Endothelial cell of umbilical vein (primary cell): ENCODE results near the gene HSPD1. TPM values are rescaled to one million over a fixed set of nuclear protein-coding genes. Genes with fewer than 3 reads are reported as not detected.
"Not testable (repeated sequence)": the region's sequence is repeated elsewhere in the genome, so short reads cannot be mapped to it uniquely, and the experiment has no call there.

Experiments used
- BruUV-seq: library from RNA; stranded (reverse); fragments of 400-500 nt; replicated peaks from 2 replicates; lab custom pipeline; 2021; lab: Mats Ljungman, UMichigan
- CTCF ChIA-PET: fragments of 300-600, 350-600 bp; sonication (Branson Sonifier 250); formaldehyde crosslinking; loops from one replicate; lab custom pipeline; 2021; ENCODE audit warnings: antibody characterized with exemption, inconsistent platforms; lab: Charles Lee
- POLR2A ChIA-PET: fragments of 300-600, 350-600 bp; sonication (Branson Sonifier 250); formaldehyde crosslinking; loops from one replicate; lab custom pipeline; 2021; ENCODE audit warnings: antibody characterized with exemption, inconsistent platforms; lab: Charles Lee
- DNase-seq: peaks from one replicate; pipeline ENCODE4 v3.0.0-alpha.2; 2011; ENCODE audit warnings: low read depth, low spot score
- FAIRE-seq: peaks from 2 replicates; lab custom pipeline; 2011; peaks lifted over from hg19 to GRCh38; lab: Jason Lieb, UNC
- H2AFZ ChIP-seq: 2 replicates; pipeline ENCODE4 v1.6.0; 2012; ENCODE audit warnings: low read depth, low read length, control low read depth, inconsistent platforms
- H3K27ac ChIP-seq: 2 replicates; pipeline ENCODE4 v1.5.1; 2011; ENCODE audit warnings: low read depth, mild to moderate bottlenecking, control low read depth, low read length, moderate library complexity; ENCODE audit not compliant: insufficient read depth
- H3K27me3 ChIP-seq, 2 experiments: 2 replicates each; pipeline versions ENCODE4 v1.6.0 to v1.6.1; 2011; ENCODE audit warnings: low read length in 2 of 2, mixed read lengths in 1 of 2; ENCODE audit not compliant: control insufficient read depth in 2 of 2, insufficient read depth in 2 of 2
- H3K36me3 ChIP-seq, 2 experiments: 2 replicates in 1 of 2; 3 replicates in 1 of 2; pipeline ENCODE4 v1.5.1; 2011; ENCODE audit warnings: low read length in 2 of 2, mild to moderate bottlenecking in 1 of 2, moderate library complexity in 1 of 2; ENCODE audit not compliant: control insufficient read depth in 2 of 2, insufficient read depth in 2 of 2; ENCODE audit errors: extremely low read depth in 1 of 2
- H3K4me1 ChIP-seq: 3 replicates; pipeline ENCODE4 v1.5.1; 2011; ENCODE audit warnings: mild to moderate bottlenecking, low read length; ENCODE audit not compliant: control insufficient read depth, insufficient read depth; ENCODE audit errors: extremely low read depth
- H3K4me2 ChIP-seq: 2 replicates; pipeline ENCODE4 v1.6.1; 2011; ENCODE audit warnings: low read length, control low read depth, mixed read lengths; ENCODE audit not compliant: insufficient read depth
- H3K4me3 ChIP-seq, 3 experiments: fragments of 200-600 bp in 1 of 3; sonication (generic), shearing (Covaris generic) in 1 of 3; replicated peaks in 1 of 3; 2 replicates each; pipeline ENCODE4 v1.5.1; 2011 to 2016; ENCODE audit warnings: control low read depth in 3 of 3, low read length in 3 of 3, mild to moderate bottlenecking in 2 of 3, inconsistent platforms in 1 of 3, low read depth in 1 of 3, moderate library complexity in 1 of 3; ENCODE audit not compliant: insufficient read depth in 1 of 3
- H3K79me2 ChIP-seq: 2 replicates; pipeline ENCODE4 v1.6.0; 2012; ENCODE audit warnings: low read length, inconsistent platforms; ENCODE audit not compliant: control insufficient read depth, insufficient read depth
- H3K9ac ChIP-seq: replicated peaks from 2 replicates; pipeline ENCODE3; 2011; ENCODE audit warnings: low read length, control low read depth; ENCODE audit not compliant: insufficient read depth; ENCODE audit errors: extremely low read depth
- H3K9me1 ChIP-seq: replicated peaks from 3 replicates; pipeline ENCODE4 v1.6.0; 2011; ENCODE audit warnings: mild to moderate bottlenecking, low read length; ENCODE audit not compliant: control insufficient read depth, insufficient read depth; ENCODE audit errors: extremely low read depth
- H3K9me3 ChIP-seq: replicated peaks from 2 replicates; pipeline ENCODE4 v1.5.1; 2012; ENCODE audit warnings: low read length, inconsistent platforms; ENCODE audit not compliant: control insufficient read depth, insufficient read depth
- H4K20me1 ChIP-seq: replicated peaks from 2 replicates; pipeline ENCODE3; 2011; ENCODE audit warnings: mild to moderate bottlenecking, low read length; ENCODE audit not compliant: control insufficient read depth, insufficient read depth; ENCODE audit errors: extremely low read depth
- EZH2 ChIP-seq: IDR thresholded peaks from 2 replicates; pipeline ENCODE4 v1.6.1; 2012; ENCODE audit warnings: borderline replicate concordance, low read depth, mild to moderate bottlenecking, moderate library complexity, low read length, inconsistent platforms; ENCODE audit not compliant: severe bottlenecking
- POLR2AphosphoS5 ChIP-seq: IDR thresholded peaks from 2 replicates; pipeline ENCODE4 v1.6.1; 2012; ENCODE audit warnings: low read depth, mild to moderate bottlenecking, control low read depth, low read length, moderate library complexity; ENCODE audit not compliant: insufficient read depth
- dilution Hi-C: fragments of 300-500 bp; cut with MboI; formaldehyde crosslinking; loops from one replicate; pipeline ENCODE4 v1.15.0; 2019; ENCODE audit warnings: low sequenced_read_pairs; ENCODE audit not compliant: extremely low pct_ligation_motif_present
- intact Hi-C: fragments of 100-400 bp; cut with micrococcal nuclease; formaldehyde crosslinking; loops from one replicate; pipeline ENCODE4 v1.10.0; 2022
- polyA plus RNA-seq, 4 experiments: library from polyadenylated mRNA; depleted of rRNA in 3 of 4; stranded (reverse) in 3 of 4; unstranded in 1 of 4; fragments of >200 nt; gene quantifications; 2 replicates each; pipeline versions ENCODE4 v1.2.1 to v1.2.3, GENCODE V29; 2011 to 2012; ENCODE audit warnings: missing spikeins in 1 of 4
- total RNA-seq: library from RNA; stranded (reverse); gene quantifications from 2 replicates; pipeline ENCODE4 v1.2.3, GENCODE V29; 2021
- TF ChIP-seq, protein P1 (sequence below), 2 donors: IDR thresholded peaks; 1 replicate in 1 of 2; 2 replicates in 1 of 2; pipeline ENCODE4 v1.5.1; 2011; ENCODE audit warnings: low read length in 2 of 2, mild to moderate bottlenecking in 2 of 2, moderate library complexity in 2 of 2, control low read depth in 1 of 2, inconsistent platforms in 1 of 2, low read depth in 1 of 2; ENCODE audit not compliant: insufficient read depth in 1 of 2; ENCODE audit errors: extremely low read depth in 1 of 2

The HSPD1 gene
- total and polyA plus RNA-seq, 2 donors (not counting 3 experiments of a cell fraction or from before 2014, with no cell fraction given), result 73.2 to 337 TPM

DNA sequence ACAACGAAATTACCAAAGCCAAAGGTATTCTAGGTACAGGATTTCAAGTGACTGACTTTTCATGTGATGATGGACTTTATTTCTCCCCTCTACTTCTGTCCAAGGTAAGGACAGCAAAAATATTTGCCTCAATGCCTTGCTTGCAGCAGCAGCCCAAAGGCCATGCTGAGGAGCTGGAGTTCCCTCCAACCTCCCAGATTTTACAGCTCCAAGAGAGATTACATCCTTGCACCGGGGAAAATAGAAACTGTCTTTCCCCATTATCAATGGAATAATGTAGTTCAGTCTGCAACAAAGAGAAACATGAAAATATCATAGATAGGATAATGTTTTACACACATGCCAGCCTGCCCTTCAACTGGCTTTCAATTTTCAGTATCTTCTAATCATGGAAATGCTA is 13.5 kb downstream of the HSPD1 start:
- Histone ChIP-seq H3K79me2 (peaks cover 2% of the 10 kb centered on the region), H3K9me1 (no peaks in the 10 kb centered on the region), H3K27ac (no peak overlapping the region), H3K36me3 (peaks cover 14 to 15% of the 10 kb centered on the region in 2 experiments), H3K9me3 (peaks cover 2% of the 10 kb centered on the region), H3K27me3 (no peaks in the 10 kb centered on the region), H3K4me2 (no peak overlapping the region), H3K4me1 (no peaks in the 10 kb centered on the region), H3K9ac (no peak overlapping the region), H2AFZ (no peak overlapping the region), H4K20me1 (no peaks in the 10 kb centered on the region), H3K4me3 (no peak overlapping the region)
- intact Hi-C loops (loop anchor here (5.0 kb wide), 1 partner anchor 84 kb away; no protein-coding TSS in a partner anchor), dilution Hi-C loops (no loop called here)
- no peak for TF ChIP-seq POLR2AphosphoS5
- no peak for TF ChIP-seq EZH2
- TF ChIP-seq, protein P1, sequence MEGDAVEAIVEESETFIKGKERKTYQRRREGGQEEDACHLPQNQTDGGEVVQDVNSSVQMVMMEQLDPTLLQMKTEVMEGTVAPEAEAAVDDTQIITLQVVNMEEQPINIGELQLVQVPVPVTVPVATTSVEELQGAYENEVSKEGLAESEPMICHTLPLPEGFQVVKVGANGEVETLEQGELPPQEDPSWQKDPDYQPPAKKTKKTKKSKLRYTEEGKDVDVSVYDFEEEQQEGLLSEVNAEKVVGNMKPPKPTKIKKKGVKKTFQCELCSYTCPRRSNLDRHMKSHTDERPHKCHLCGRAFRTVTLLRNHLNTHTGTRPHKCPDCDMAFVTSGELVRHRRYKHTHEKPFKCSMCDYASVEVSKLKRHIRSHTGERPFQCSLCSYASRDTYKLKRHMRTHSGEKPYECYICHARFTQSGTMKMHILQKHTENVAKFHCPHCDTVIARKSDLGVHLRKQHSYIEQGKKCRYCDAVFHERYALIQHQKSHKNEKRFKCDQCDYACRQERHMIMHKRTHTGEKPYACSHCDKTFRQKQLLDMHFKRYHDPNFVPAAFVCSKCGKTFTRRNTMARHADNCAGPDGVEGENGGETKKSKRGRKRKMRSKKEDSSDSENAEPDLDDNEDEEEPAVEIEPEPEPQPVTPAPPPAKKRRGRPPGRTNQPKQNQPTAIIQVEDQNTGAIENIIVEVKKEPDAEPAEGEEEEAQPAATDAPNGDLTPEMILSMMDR (IDR thresholded peaks at IDR 0.05; ENCODE audit: extremely low read depth in 1 of 2, insufficient read depth in 1 of 2, low read depth in 1 of 2, low read length in 2 of 2), result no peak
- no peak for DNase-seq
- ChIA-PET CTCF (no interaction called here), POLR2A (no interaction called here)
- FAIRE-seq, result no peak
- no TSS peak for BruUV-seq

DNA sequence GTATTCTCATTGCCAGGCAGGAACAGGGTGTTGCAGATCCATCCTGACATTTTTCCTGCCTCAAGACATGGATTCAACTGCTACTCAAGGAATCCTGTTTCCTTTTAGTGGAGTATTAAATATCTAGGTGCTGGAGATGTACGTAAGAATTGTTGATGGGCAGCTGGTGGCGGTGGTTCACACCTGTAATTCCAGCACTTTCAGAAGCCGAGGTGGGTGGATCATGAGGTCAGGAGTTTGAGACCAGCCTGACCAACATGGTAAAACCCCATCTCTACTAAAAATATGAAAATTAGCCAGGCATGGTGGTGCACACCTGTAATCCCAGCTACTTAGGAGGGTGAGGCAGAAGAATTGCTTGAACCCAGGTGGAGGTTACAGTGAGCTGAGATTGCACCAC is 15.4 kb downstream of the HSPD1 start:
- POLR2A ChIA-PET, CTCF ChIA-PET, FAIRE-seq, H4K20me1 ChIP-seq, H3K4me3 ChIP-seq, DNase-seq, H3K4me2 ChIP-seq, H3K9me3 ChIP-seq, H3K9me1 ChIP-seq, H3K27me3 ChIP-seq, intact Hi-C loops, H3K27ac ChIP-seq, BruUV-seq, H3K79me2 ChIP-seq, H3K9ac ChIP-seq, dilution Hi-C loops, H2AFZ ChIP-seq, H3K4me1 ChIP-seq, H3K36me3 ChIP-seq: not testable (repeated sequence)
